Gastrocnemius medialis (tissue), 4 donors: Measurements from ENCODE around the gene PITX1.

Source experiments
- POLR2A ChIP-seq, 2 donors: fragments of 450-650 bp; IDR thresholded peaks; one replicate each; pipeline ENCODE4 v1.6.1; 2017; ENCODE audit warnings: antibody characterized with exemption in 2 of 2, mild to moderate bottlenecking in 2 of 2, moderate library complexity in 2 of 2
- TF ChIP-seq, protein P1 (sequence below), 5 experiments: fragments of 450-650 bp in 3 of 5; fragments of 200-600 bp in 2 of 5; sonication (generic) in 2 of 5; IDR thresholded peaks in 4 of 5; conservative IDR thresholded peaks in 1 of 5; 1 replicate in 4 of 5; 2 replicates in 1 of 5; pipeline ENCODE4 v1.5.1; 2016 to 2019; ENCODE audit warnings: antibody characterized with exemption in 5 of 5, mild to moderate bottlenecking in 3 of 5, moderate library complexity in 3 of 5

DNA sequence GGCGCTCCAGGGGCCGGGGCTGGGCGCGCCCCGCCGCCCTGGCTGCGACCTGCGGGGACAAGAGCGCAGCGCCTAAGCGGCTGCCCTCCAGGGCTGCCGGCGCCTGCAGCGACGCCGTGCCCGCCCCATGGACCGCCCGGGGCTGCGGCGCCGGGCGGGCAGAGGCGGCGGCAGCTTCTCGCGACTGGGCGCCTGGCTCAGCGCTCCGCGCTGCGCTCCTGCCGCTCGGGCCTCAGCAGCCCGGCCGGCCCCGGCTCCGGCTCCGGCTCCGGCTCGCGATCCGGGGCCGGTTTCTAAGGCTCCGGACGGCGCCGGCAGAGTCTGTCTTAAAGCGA is at the start of gene PITX1:
- TF ChIP-seq, protein P1, sequence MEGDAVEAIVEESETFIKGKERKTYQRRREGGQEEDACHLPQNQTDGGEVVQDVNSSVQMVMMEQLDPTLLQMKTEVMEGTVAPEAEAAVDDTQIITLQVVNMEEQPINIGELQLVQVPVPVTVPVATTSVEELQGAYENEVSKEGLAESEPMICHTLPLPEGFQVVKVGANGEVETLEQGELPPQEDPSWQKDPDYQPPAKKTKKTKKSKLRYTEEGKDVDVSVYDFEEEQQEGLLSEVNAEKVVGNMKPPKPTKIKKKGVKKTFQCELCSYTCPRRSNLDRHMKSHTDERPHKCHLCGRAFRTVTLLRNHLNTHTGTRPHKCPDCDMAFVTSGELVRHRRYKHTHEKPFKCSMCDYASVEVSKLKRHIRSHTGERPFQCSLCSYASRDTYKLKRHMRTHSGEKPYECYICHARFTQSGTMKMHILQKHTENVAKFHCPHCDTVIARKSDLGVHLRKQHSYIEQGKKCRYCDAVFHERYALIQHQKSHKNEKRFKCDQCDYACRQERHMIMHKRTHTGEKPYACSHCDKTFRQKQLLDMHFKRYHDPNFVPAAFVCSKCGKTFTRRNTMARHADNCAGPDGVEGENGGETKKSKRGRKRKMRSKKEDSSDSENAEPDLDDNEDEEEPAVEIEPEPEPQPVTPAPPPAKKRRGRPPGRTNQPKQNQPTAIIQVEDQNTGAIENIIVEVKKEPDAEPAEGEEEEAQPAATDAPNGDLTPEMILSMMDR (IDR thresholded peaks at IDR 0.05 in 4 of 5, conservative IDR thresholded peaks at IDR 0.05 in 1 of 5): no peak
- no peak for TF ChIP-seq POLR2A (IDR thresholded peaks at IDR 0.05)
